Heart left ventricle (tissue), 13 donors: ENCODE measurements around the gene UGGT2.

Experiments used
- CTCF ChIP-seq, 12 donors: fragments of 200-600 bp; sonication (generic) in 4 of 12; IDR thresholded peaks; one replicate each; pipeline versions ENCODE4 v1.5.0 to v1.8.0; 2018 to 2022; ENCODE audit warnings: antibody characterized with exemption in 12 of 12, mild to moderate bottlenecking in 5 of 12
- POLR2A ChIP-seq, 2 donors: fragments of 450-650 bp; IDR thresholded peaks; one replicate each; pipeline ENCODE4 v1.6.1; 2017; ENCODE audit warnings: antibody characterized with exemption in 2 of 2, mild to moderate bottlenecking in 2 of 2, moderate library complexity in 2 of 2
- donor health status: ischemic (EF 13 %, LVEDD 7.1; RV severe dilation, severe dysfunction).
- donor health status: DM: no; HTN: yes; CAD: no.
- donor health status: DM: no; HTN: no; CAD: no.
- donor health status: ischemic (EF 25% LVEDD 6.9; RV normal size, moderate dysfunction).
- donor health status: ischemic (EF 25% LVEDD 5.7; RV mildly dilated, moderate dysfunction).
- donor health status: ischemic (EF 35%, LVEDD 5.7; RV mildly dilated, moderate dysfunction).
- donor health status: nonischemic (EF 11% LVEDD 7.7; RV severe dilation, severe dysfunction).
- donor health status: DM: yes; HTN: yes; CAD: no.
- donor health status: PGD.
- donor health status: ischemic (EF 29% LVEDD 5.4; RV normal size, mild dysfunction).
- donor health status: nonischemic (EF 23%, LVEDD 6.1; RV moderate dilation, normal function).

DNA sequence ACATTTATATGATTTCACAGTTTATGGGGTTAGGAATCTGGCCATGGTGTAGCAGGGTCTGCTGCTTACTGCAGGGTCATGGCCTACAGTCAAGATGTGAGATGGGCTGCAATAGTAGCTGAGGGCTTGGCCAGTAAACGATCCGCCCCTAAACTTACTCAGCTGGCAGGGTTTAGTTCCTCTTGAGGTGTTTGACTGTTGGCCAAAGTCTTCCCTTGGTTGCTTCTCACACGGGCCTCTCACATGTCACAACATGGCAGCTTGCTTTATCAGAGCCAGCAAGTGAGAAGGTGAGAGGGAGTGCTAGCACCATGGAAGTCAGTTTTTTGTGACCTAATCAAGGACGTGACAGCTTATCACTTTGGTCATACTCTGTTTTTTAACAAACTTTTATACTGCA lies 299.1 kb downstream of the UGGT2 start:
- TF ChIP-seq POLR2A (IDR thresholded peaks at IDR 0.05) (no peak), CTCF (IDR thresholded peaks at IDR 0.05) (no peak)
